ENCODE results near the gene HOXA1. TPM values are rescaled to one million over a fixed set of nuclear protein-coding genes. Genes with fewer than 3 reads are reported as not detected.

Gene HOXA1
- total RNA-seq, 3 donors from 2014 or later = 0.33 to 0.80 (median 0.44) TPM

- peak within 1 kb of the TSS; percentile 44 to 83 (median 71) for H3K4me3 ChIP-seq
Observed at GRCh38 chr7:27102581-27103442, 7.0 kb upstream of the HOXA1 start, which contains the start of gene HOXA2. Gene HOXA2 (minus strand): TSS chr7:27102683. CDS start chr7:27102500, 183 bp downstream.

GRCh38 chr7:27101957-27102580 is 6.3 kb upstream of the HOXA1 start:
- H3K27me3 ChIP-seq = no peaks in the 10 kb centered on the region
- H3K27ac ChIP-seq = peak overlapping the region; percentile 94 to 98
- intact Hi-C loops (cut with DNase I; ENCODE audit: low total_unique reads) = no loop called here
- TF ChIP-seq POLR2AphosphoS5 (IDR thresholded peaks at IDR 0.05) = no peak
- no peak for TF ChIP-seq POLR2A (IDR thresholded peaks at IDR 0.05)
- TF ChIP-seq, protein P1, sequence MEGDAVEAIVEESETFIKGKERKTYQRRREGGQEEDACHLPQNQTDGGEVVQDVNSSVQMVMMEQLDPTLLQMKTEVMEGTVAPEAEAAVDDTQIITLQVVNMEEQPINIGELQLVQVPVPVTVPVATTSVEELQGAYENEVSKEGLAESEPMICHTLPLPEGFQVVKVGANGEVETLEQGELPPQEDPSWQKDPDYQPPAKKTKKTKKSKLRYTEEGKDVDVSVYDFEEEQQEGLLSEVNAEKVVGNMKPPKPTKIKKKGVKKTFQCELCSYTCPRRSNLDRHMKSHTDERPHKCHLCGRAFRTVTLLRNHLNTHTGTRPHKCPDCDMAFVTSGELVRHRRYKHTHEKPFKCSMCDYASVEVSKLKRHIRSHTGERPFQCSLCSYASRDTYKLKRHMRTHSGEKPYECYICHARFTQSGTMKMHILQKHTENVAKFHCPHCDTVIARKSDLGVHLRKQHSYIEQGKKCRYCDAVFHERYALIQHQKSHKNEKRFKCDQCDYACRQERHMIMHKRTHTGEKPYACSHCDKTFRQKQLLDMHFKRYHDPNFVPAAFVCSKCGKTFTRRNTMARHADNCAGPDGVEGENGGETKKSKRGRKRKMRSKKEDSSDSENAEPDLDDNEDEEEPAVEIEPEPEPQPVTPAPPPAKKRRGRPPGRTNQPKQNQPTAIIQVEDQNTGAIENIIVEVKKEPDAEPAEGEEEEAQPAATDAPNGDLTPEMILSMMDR (IDR thresholded peaks at IDR 0.05) = no peak
- peak overlapping the region; percentile 44 to 83 (median 71) for H3K4me3 ChIP-seq
- no peaks in the 10 kb centered on the region for H3K36me3 ChIP-seq
- no peak for DNase-seq (ENCODE audit: low spot score in 2 of 2)
- no peaks in the 10 kb centered on the region for H3K9me3 ChIP-seq
- H3K4me1 ChIP-seq = peaks cover 0 to 3% of the 10 kb centered on the region in 2 donors

More at GRCh38 chr7:27102581-27103442, 7.0 kb upstream of the HOXA1 start, which contains the start of gene HOXA2:
- TF ChIP-seq, protein P1 (IDR thresholded peaks at IDR 0.05) = no peak
- TF ChIP-seq POLR2AphosphoS5 (IDR thresholded peaks at IDR 0.05) = peak in 2 of 3 donors; percentile 13 to 16
- peak; percentile 1 for TF ChIP-seq POLR2A (IDR thresholded peaks at IDR 0.05)
- H3K27me3 ChIP-seq = no peaks in the 10 kb centered on the region
- intact Hi-C loops (cut with DNase I; ENCODE audit: low total_unique reads) = no loop called here
- no peaks in the 10 kb centered on the region for H3K9me3 ChIP-seq
- H3K4me1 ChIP-seq = peaks cover 0 to 3% of the 10 kb centered on the region in 2 donors
- H3K36me3 ChIP-seq = no peaks in the 10 kb centered on the region
- peak in 1 of 2 donors; percentile 68 for DNase-seq (ENCODE audit: low spot score in 2 of 2)
- H3K27ac ChIP-seq = peak within 1 kb of the TSS; percentile 94 to 98

DNA sequence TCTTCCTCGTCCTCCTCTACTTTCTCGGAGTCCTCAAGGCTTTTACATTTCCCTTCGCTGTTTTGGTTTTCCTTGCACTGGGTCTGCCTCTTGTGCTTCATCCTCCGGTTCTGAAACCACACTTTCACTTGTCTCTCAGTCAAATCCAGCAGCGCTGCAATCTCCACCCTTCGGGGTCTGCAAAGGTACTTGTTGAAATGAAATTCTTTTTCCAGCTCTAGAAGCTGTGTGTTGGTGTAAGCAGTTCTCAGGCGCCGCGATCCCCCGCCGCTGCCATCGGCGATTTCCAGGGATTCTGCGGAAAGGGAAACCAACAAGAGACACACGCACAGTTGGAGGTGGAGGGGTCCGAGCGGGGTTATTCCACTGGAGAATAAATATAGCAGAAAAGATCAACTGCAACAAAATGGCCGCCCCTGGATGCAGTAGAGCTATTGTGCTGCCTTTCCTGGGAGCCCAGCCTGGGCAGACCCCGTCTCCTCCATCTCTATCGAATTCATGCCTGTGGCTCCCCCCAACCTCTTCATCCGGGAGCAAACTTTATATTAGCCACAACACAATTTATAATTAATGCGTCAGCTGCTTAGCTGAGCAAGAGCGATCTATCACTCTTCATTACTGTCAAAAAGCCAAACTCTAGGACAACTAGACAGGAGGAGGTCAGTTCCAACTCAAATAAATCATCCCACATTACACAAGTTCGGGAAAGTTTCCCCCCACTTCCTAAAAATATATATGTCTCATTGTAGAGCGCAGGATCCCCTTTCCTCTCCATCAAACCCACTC is 5.6 kb upstream of the HOXA1 start:
- Histone ChIP-seq H3K27me3 (no peaks in the 10 kb centered on the region), H3K9me3 (no peaks in the 10 kb centered on the region), H3K27ac (peak overlapping the region; percentile 94 to 98), H3K4me3 (peak overlapping the region; percentile 44 to 83 (median 71)), H3K4me1 (peaks cover 0 to 3% of the 10 kb centered on the region in 2 donors), H3K36me3 (no peaks in the 10 kb centered on the region)
- DNase-seq (ENCODE audit: low spot score in 2 of 2) = no peak
- intact Hi-C loops (cut with DNase I; ENCODE audit: low total_unique reads) = no loop called here
- TF ChIP-seq POLR2AphosphoS5 (IDR thresholded peaks at IDR 0.05) (no peak), POLR2A (IDR thresholded peaks at IDR 0.05) (no peak)
- TF ChIP-seq, protein P1 (IDR thresholded peaks at IDR 0.05) = no peak

- Histone ChIP-seq H3K4me1 (peaks cover 0 to 3% of the 10 kb centered on the region in 2 donors), H3K9me3 (no peaks in the 10 kb centered on the region), H3K4me3 (peak overlapping the region; percentile 44 to 83 (median 71)), H3K27ac (peak overlapping the region; percentile 94 to 98), H3K36me3 (no peaks in the 10 kb centered on the region), H3K27me3 (no peaks in the 10 kb centered on the region)
- intact Hi-C loops (cut with DNase I; ENCODE audit: low total_unique reads) = no loop called here
- TF ChIP-seq POLR2AphosphoS5 (IDR thresholded peaks at IDR 0.05) (no peak), POLR2A (IDR thresholded peaks at IDR 0.05) (no peak)
- TF ChIP-seq, protein P1 (IDR thresholded peaks at IDR 0.05) = no peak
- DNase-seq (ENCODE audit: low spot score in 2 of 2) = no peak
Observed at GRCh38 chr7:27100694-27101170, 4.9 kb upstream of the HOXA1 start.

All from breast epithelium (tissue), 4 donors.